T47D (cell line): ENCODE data around the gene DESI1.

ENCODE experiments used
- DNase-seq, 2 experiments: peaks; one replicate each; pipeline versions ENCODE4 v3.0.0 to v3.0.0-alpha.2; 2011 to 2012; ENCODE audit warnings: low read depth in 1 of 2, low spot score in 1 of 2
- JUND ChIP-seq: IDR thresholded peaks from 2 replicates; pipeline ENCODE4 v1.6.1; 2012; ENCODE audit warnings: low read depth
- in situ Hi-C: cut with HindIII; loops from 2 replicates; pipeline ENCODE4 v1.10.0; 2016; ENCODE audit warnings: low sequenced_read_pairs, low pct_unique_long_range_greater_than_20kb

DESI1 gene

GRCh38 chr22:41621099-41621910 is 462 bp upstream of the DESI1 start, which contains the start of gene XRCC6:
XRCC6 (plus strand) TSS chr22:41621295; CDS start chr22:41622005, 710 bp downstream.
- DNase-seq = peak; percentile 96 to 98
- in situ Hi-C loops = no loop called here
- TF ChIP-seq JUND = no peak

- TF ChIP-seq JUND = no peak
- in situ Hi-C loops = no loop called here
- DNase-seq = peak in 1 of 2 experiments; percentile 33
Measured at GRCh38 chr22:41619979-41620588, 759 bp downstream of the DESI1 start.

DNA sequence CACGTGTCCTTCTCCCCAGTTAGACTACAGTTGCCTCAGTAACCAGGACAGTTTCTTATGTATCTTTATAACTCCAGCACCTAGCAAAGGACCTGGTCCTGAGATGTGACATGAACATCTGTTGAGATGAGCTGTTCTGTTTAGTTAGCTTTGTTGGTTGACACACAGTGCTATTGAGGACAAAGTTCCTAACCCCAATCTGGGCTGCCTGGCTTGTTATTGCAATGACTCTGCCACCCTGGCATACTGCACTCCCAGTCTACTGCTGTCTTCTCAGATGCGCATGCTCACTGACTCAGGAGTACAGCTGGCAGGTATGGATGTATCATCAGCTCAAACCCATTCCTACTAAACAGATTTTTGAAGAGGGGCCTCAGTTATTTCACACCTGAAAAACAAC is 7.4 kb downstream of the DESI1 start:
- TF ChIP-seq JUND = no peak
- in situ Hi-C loops = no loop called here

DNA sequence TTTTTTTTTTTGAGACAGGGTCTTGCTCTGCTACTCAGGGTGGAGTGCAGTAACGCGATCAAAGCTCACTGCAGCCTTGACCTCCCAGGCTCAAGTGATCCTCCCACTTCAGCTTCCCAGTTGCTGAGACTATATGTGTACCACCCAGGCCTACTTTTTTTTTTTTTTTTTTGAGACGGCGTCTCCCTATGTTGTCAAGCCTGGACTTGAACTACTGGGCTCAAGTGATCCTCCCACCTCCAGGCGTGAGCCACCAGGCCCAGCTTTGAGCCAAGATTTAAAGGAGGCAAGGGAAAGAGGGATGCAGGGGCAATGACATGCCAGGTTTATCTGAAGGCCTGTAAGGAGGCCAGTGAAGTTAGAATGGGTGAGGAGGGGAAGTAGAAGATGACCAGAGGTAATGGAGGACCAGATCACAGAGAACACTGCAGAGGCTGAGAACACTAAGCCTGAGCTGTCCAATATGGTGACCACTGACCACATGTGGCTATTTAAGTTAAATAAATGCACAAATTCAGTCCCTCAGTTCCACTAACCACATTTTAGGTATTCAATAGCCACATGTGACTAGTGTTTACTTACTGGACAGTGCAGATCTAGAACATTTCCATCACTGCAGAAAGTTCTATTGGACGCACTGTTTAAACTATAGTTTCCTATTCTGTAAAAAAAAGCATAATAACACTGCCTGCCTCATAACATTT is 8.1 kb downstream of the DESI1 start:
- no peak for DNase-seq
- in situ Hi-C loops = no loop called here
- no peak for TF ChIP-seq JUND

More for the DNA sequence above, 7.4 kb downstream of the DESI1 start:
- DNase-seq = no peak

GRCh38 chr22:41608386-41608785 is 12.5 kb downstream of the DESI1 start:
- in situ Hi-C loops = no loop called here
- no peak for DNase-seq
- no peak for TF ChIP-seq JUND

GRCh38 chr22:41603873-41604332 is 16.9 kb downstream of the DESI1 start:
- no peak for TF ChIP-seq JUND
- no peak for DNase-seq
- in situ Hi-C loops = no loop called here

DNA sequence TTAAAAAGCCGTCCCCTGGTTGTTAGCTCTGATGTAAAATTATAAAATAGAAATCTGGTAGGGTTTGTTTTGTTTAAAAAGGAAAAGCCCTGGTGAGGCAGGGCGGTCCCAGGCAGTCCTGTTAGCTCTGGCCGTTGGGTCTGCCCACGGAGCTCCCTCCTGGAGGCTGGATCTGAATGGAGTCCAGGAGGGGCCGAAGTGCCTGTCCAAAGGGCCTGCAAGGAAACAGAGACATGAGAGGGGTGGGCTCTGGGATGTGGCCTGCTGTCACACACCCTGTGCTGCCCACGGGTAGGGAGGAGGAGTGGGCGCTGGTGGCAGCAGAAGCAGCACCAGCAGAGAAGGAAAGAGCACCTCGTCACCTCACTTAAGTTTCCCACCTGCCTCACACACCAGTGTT is 19.9 kb downstream of the DESI1 start:
- in situ Hi-C loops = no loop called here
- TF ChIP-seq JUND = no peak
- no peak for DNase-seq

DNA sequence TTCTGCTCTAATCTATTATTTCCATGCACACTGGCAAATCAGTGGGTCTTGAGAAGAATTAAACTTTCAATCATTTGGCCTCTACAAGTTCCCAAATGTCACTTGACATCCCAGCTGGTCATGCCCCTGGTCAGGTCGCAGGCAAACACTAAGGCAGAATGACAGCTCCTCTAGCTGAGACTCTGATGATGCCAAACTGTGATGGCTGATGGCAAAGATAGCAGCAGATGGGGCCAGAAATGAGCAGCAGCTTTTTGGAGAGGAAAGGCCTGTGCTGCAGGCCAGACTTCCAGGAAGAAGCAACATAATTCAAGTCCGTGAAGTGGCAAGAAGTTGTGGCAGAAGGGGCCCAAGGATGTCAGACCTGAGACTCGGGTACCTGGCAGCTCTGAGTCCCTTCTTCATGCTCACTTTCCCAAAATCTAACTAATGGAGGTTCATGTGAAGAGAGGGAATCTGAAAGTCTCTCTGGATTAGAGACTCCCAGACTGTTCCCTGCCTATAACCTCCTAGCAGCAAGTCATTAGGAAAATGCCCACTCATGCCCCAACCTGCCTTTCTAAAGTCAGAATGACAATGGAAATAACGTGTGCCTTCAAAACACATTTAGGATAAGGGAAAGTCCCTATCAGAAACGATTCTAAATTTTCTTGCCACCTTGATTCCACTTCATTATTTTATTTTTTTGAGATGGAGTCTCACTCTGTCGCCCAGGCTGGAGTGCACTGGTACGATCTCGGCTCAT is 21.8 kb downstream of the DESI1 start:
- no peak for DNase-seq
- TF ChIP-seq JUND = no peak
- in situ Hi-C loops = no loop called here

DNA sequence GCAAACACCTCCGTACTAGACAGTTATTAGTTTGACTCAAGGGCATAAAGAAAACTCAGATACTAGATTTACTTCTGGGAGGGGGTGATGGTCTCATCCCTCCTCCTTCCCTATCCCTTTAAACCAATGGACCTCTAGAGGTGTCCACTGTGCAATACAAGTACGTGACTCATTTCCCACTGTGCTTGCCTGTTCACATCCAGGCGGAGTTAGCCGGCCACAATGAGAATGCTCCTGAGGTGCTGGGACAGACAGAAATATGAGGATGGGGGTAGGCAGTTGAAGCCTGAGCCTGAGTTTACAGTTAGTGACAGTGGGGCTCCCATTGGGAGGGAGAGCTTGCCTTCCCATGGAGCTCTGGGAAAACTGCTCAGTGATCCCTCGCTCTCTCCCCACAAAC is 22.8 kb downstream of the DESI1 start:
- TF ChIP-seq JUND = no peak
- in situ Hi-C loops = no loop called here
- DNase-seq = no peak

DNA sequence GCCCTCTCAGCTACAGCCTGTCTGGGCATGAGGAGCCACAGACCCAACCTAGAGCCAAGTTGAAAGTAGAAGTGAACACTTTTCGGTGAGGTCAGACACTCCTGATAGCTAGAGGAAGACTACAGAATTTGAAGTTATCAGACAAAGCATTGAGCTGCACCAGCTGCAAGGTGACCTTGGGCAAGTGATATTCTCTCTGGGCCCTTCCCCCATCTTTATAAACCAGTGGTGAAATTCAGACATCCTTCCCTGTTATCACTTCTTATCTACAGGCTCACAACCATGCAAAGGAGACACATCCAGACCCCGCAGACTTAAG is 23.2 kb downstream of the DESI1 start:
- TF ChIP-seq JUND = no peak
- in situ Hi-C loops = no loop called here
- DNase-seq = no peak

DNA sequence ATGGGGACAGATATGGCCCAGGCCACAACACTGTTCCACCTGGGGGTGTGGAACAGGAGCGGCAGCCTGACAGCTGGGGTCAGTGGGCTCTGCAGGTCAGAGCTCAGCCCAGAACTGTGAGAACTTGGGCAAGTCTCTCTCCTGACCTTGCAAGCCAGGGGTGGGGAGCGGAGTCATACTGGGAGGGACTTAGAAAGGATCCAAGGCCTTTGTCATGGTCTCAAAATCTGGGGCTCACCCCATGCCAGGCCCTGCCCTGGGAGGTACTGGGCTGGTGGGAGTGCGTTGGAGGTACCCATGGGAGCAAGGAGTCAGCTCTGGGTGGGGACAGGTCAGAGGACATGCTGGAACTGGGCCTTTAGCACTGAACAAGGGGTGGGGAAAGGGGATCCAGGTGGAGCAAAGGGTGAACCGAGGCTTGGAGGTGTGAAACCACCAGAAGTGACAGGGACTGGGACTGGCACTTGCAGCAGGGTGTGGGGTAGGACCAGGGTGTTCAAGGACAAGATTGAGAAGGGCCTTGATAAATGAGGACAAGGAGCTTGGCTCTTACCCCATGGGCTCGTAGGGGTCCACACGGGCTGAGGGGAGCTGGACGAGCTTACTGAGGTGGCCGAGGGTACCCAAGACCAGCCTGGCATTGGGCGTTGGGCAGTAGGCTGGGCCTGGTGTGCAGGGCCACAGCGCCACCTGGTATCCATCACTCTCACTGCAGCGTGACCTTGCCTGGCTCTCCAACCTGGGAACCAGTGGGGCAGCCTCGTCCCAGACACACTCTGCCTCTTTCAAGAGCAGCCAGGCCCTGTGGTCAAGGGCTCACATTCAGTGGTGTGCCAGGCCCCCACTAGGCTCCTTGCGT is 23.8 kb downstream of the DESI1 start:
- no peak for TF ChIP-seq JUND
- peak in 1 of 2 experiments; percentile 66 for DNase-seq
- in situ Hi-C loops = no loop called here
